Colonic mucosa (tissue), 4 donors: ENCODE measurements around the gene NINJ1. TPM values are rescaled to one million over a fixed set of nuclear protein-coding genes. Genes with fewer than 3 reads are reported as not detected.

Experiments
- DNase-seq: peaks from one replicate; pipeline ENCODE4 v3.0.0-alpha.2; 2020
- H3K27ac ChIP-seq: fragments of 200-600 bp; one replicate; pipeline ENCODE4 v1.8.0; 2021
- H3K27me3 ChIP-seq: fragments of 200-600 bp; one replicate; pipeline ENCODE4 v1.8.0; 2021
- H3K36me3 ChIP-seq: fragments of 200-600 bp; one replicate; pipeline ENCODE4 v1.8.0; 2021
- H3K4me1 ChIP-seq: fragments of 200-600 bp; one replicate; pipeline ENCODE4 v1.8.0; 2021; ENCODE audit warnings: mild to moderate bottlenecking
- H3K4me3 ChIP-seq: fragments of 200-600 bp; one replicate; pipeline ENCODE4 v1.8.0; 2021
- H3K9ac ChIP-seq, 2 donors: one replicate each; pipeline ENCODE4 v1.7.0; 2013; ENCODE audit warnings: control low read depth in 2 of 2, low read depth in 2 of 2, low read length in 2 of 2
- H3K9me3 ChIP-seq: fragments of 200-600 bp; one replicate; pipeline ENCODE4 v1.8.0; 2021
- intact Hi-C: fragments of 100-400 bp; cut with DNase I; formaldehyde crosslinking; loops from one replicate; pipeline ENCODE4 v1.14.1; 2022
- total RNA-seq, 2 donors: library from RNA; stranded (reverse); fragmentation: NEBNext Ultra II Directional in 1 of 2; extraction: Animal tissue kit (Norgen Biotek cat#: 25700) in 1 of 2; gene quantifications; one replicate each; pipeline ENCODE4 v1.2.1, GENCODE V29; 2021
- TF ChIP-seq, protein P1 (sequence below): fragments of 200-600 bp; IDR thresholded peaks from one replicate; pipeline ENCODE4 v1.8.0; 2022; ENCODE audit warnings: antibody characterized with exemption, mild to moderate bottlenecking
- donor health status: healthy.
- donor health status: DM: no; HTN: no; CAD: no.
- donor health status: DM: no; HTN: no; CAD: no.

NINJ1 gene
- total RNA-seq, 2 donors from 2014 or later = 24.5 to 29.4 TPM

DNA sequence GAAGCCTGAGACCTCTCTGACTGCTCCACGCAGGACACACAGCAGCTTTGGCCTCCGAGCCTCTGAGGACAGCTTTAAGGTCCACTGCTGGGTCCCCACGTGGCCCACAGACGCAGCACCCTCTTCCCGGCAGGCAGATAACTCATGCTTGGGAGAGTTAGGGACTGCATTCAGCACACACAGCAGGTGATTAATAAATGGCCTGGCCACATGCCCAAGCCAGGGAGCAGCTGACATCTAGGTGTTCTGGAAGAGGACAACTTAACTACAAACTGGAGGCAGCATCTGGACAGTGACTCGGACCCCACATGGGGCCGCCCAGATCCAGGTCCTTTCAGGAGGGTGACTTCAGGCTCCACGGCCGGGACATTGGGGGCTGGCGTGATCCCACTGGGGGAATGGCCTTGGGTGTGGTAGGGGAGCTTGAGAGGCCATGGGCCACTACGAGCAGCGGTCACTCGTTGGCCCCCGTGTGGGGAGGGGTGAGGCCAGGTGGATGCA, 11.3 kb downstream of the NINJ1 start:
- H3K9ac ChIP-seq = no peak overlapping the region
- intact Hi-C loops = no loop called here
- TF ChIP-seq, protein P1, sequence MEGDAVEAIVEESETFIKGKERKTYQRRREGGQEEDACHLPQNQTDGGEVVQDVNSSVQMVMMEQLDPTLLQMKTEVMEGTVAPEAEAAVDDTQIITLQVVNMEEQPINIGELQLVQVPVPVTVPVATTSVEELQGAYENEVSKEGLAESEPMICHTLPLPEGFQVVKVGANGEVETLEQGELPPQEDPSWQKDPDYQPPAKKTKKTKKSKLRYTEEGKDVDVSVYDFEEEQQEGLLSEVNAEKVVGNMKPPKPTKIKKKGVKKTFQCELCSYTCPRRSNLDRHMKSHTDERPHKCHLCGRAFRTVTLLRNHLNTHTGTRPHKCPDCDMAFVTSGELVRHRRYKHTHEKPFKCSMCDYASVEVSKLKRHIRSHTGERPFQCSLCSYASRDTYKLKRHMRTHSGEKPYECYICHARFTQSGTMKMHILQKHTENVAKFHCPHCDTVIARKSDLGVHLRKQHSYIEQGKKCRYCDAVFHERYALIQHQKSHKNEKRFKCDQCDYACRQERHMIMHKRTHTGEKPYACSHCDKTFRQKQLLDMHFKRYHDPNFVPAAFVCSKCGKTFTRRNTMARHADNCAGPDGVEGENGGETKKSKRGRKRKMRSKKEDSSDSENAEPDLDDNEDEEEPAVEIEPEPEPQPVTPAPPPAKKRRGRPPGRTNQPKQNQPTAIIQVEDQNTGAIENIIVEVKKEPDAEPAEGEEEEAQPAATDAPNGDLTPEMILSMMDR = no peak
- H3K9me3 ChIP-seq = no peaks in the 10 kb centered on the region
- no peaks in the 10 kb centered on the region for H3K36me3 ChIP-seq
- H3K27ac ChIP-seq = no peak overlapping the region
- H3K4me1 ChIP-seq = peaks cover 10% of the 10 kb centered on the region
- no peak overlapping the region for H3K4me3 ChIP-seq
- DNase-seq = no peak
- H3K27me3 ChIP-seq = no peaks in the 10 kb centered on the region

DNA sequence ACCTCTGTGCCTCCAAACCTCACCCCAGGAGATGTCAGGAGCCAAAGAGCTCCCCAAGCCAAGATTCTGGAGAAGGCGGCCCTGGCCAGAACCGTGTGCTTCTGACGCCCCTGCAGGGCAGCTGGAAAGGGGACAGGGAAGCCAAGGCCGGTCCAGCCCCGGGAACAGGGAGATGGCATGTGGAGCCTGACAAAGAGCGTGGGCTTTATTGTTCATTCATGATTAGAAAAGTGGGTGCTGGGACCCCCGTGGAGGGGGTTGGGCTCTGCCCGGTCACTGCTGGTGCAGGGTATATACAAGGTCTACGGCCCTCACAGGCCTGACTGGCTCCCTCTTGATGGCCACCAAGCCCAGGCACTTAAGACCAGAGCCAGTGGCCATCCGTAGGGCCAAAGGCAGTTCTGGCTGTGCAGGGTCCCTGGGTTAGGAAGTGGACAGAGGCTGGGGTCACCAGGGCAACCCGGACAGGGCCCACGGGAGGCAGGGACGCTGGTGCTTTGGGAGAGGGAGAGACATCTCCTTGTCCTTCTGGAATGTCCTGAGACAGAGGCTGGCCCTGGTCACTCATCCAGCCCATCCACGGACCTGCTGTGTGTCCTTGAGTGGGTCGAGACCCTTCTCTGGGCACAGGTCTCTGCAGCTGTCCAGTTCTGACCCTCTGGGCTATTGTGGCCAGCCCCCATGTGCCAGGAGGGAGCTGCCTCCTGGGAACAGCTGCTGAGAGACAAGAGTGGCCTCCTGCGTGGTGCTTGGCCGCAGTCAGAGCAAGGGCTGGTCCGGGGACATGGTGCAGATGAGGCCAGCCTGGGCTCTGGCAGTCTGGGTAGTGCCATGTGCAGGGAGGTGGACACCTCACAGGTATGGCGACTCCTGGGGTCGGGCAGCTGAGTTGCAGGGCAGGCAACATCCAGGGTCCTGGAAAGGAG, 12.5 kb downstream of the NINJ1 start:
- DNase-seq = no peak
- peaks cover 5% of the 10 kb centered on the region for H3K4me1 ChIP-seq
- intact Hi-C loops = no loop called here
- TF ChIP-seq, protein P1 = no peak
- H3K9ac ChIP-seq = no peak overlapping the region
- H3K9me3 ChIP-seq = no peaks in the 10 kb centered on the region
- H3K27me3 ChIP-seq = no peaks in the 10 kb centered on the region
- H3K36me3 ChIP-seq = no peaks in the 10 kb centered on the region
- no peak overlapping the region for H3K4me3 ChIP-seq
- peak overlapping the region; percentile 4 for H3K27ac ChIP-seq

DNA sequence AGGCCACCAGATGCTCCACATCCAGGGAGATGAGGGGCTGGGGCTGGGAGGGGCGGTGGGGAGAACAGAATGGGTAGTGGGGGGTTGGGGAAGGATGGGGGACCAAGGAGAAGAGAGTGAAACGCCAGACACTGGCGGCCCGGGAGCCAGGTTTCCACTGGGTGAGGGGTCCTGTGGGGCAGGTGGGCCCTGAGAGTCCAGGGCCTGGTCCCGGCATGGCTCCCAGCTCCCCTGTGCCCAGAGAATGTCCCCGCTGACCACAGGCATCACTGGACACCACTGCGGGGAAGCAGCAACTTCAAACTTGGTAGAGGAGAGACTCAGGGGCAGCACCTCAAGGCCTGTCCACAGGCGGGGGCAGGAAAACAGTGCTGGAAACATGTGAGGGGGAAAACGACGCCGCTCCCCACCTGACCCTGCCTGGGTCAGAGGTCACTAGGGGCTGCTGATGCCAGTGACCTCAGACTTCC, 13.2 kb downstream of the NINJ1 start:
- H3K4me1 ChIP-seq = peaks cover 5% of the 10 kb centered on the region
- no peak for DNase-seq
- intact Hi-C loops = no loop called here
- no peaks in the 10 kb centered on the region for H3K9me3 ChIP-seq
- H3K36me3 ChIP-seq = no peaks in the 10 kb centered on the region
- no peak overlapping the region for H3K4me3 ChIP-seq
- peak overlapping the region; percentile 4 for H3K27ac ChIP-seq
- no peak overlapping the region for H3K9ac ChIP-seq
- TF ChIP-seq, protein P1 = no peak
- H3K27me3 ChIP-seq = no peaks in the 10 kb centered on the region

DNA sequence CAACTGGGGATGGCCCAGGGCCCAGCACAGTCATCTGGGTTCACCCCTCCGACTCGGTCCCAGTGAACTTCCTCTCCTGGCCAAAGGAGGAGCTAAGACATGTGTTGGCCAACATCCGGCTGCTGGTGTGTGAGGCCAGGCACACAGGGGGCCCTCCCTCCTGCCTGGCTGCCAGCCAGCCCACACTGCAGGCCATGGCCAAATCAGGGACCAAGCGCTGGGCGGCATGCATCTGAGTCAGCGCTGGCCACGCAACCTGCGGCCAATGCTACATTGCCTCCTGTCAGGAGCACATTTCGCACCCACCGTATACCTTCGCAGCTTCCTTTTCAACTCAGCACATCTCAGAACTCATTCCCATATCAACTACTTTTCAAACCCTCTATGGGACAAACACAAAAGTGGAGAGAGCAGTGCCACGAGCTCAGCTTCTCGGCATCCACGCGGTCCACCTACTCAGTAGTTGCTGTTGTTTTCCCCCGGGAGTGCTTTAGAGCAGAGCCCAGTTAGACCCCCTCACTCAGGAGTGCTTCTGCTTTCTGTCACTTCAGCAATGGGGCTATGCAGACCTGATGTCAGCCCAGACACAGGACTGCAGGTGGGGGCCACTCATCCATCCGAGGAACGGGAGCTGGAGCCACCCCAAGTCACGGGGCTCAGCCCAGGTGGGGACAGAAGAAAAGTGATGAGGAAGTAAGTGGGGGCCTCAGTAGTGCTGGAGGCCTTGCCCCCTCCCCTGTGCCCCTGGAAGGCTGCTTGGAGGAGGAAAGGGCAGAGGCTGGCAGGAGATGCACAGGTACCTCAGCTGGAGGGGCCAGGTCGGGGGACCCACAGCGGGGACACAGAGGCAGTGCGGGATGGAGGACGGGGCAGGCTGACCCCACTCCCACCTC, 13.9 kb downstream of the NINJ1 start:
- H3K4me1 ChIP-seq = peaks cover 5% of the 10 kb centered on the region
- no peaks in the 10 kb centered on the region for H3K36me3 ChIP-seq
- intact Hi-C loops = no loop called here

DNA sequence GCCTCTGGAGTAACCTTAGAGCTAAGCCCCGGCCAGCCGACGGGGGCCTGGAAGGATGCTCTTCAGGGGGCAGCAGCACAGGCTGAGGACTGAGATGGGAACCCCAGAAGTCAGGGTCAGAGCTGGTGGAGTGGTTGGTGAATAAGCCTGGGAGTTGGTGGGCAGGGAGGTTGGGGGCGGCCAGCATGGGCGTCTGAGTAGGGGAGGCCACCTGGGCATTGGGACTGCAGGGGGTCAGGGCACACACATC, 14.4 kb downstream of the NINJ1 start:
- Histone ChIP-seq H3K27ac (peak overlapping the region; percentile 4), H3K36me3 (no peaks in the 10 kb centered on the region), H3K4me3 (no peak overlapping the region), H3K27me3 (no peaks in the 10 kb centered on the region), H3K9me3 (no peaks in the 10 kb centered on the region), H3K9ac (peak overlapping the region in 1 of 2 donors; percentile 12), H3K4me1 (peaks cover 5% of the 10 kb centered on the region)
- intact Hi-C loops = no loop called here
- no peak for DNase-seq
- TF ChIP-seq, protein P1 = no peak

More for the DNA sequence above, 13.9 kb downstream of the NINJ1 start:
- no peaks in the 10 kb centered on the region for H3K27me3 ChIP-seq
- peak; percentile 72 for DNase-seq
- no peaks in the 10 kb centered on the region for H3K9me3 ChIP-seq
- H3K9ac ChIP-seq = no peak overlapping the region
- TF ChIP-seq, protein P1 = no peak
- H3K4me3 ChIP-seq = no peak overlapping the region
- H3K27ac ChIP-seq = peak overlapping the region; percentile 4
